Renal cortical epithelial cell (primary cell): ENCODE results near the gene KRT1. TPM values are rescaled to one million over a fixed set of nuclear protein-coding genes. Genes with fewer than 3 reads are reported as not detected.
"Not testable (repeated sequence)": the region's sequence is repeated elsewhere in the genome, so short reads cannot be mapped to it uniquely, and the experiment has no call there.

ENCODE experiments used
- DNase-seq: peaks from one replicate; pipeline ENCODE4 v3.0.0-alpha.2; 2011; ENCODE audit warnings: low read depth
- total RNA-seq: library from RNA; depleted of rRNA; stranded (reverse); fragments of >200 nt; gene quantifications from 2 replicates; pipeline ENCODE4 v1.2.3, GENCODE V29; 2014

KRT1 gene
- total RNA-seq: not detected in 2 replicates

DNA sequence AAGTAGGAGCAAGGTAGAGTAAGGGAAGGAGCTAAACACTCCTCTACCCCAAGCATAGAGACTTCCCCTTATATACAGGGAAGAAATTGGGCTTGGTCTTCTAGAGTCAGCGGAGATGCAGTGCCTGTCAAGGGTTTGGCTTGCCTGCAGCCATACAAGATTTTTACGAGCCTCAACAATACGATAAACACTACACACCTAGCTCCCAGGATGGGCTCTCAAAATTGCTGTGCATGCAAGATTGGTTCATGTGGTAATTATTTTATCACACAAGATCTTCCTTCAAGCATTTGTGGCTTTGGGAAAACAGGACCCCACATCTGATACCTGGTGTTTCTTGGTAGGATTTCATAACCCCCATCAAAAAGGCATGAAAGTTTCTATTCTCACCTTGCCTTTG, at the start of gene KRT1:
Gene KRT1, minus strand, starts transcription at position 45 of the 400 bp plus-strand sequence. CDS start 59 bp downstream, outside the sequence.
- DNase-seq: no peak

DNA sequence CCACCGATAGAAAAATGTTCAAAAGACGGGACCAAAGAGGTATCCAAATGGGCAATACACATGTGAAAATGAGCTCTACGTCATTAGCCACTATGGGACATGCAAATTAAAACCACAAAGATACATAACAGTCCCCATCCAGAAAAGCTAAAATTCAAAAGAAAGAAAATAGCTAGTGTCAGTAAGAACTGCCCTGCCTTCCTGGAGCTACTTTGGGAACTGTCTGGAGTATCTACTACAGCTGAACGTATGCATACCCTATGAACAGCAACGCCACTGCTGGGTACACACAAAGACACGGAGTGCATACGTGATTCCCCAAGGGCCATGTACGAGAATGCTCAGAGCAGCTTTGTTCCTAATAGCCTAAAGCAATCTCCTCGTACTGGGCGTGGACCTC, 48.9 kb upstream of the KRT1 start:
- no peak for DNase-seq

DNA sequence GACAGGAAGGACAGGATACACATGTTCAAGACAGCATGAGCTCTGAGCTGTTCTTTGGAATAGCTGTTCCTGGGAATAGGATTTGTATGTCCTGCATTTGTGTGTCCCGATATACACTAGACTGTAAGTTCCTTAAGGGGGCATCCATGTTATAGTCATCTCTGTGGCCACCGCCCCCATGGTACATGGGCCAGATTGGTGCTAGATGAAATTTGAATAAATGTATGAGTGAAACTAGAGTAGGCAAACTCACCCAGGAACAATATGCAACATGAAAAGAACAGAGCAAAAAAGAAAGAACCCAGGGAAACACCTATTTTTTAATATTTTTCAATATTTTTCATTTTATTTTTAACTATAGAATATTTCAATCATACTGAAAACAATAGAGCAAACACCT, 48.2 kb upstream of the KRT1 start:
- no peak for DNase-seq

DNA sequence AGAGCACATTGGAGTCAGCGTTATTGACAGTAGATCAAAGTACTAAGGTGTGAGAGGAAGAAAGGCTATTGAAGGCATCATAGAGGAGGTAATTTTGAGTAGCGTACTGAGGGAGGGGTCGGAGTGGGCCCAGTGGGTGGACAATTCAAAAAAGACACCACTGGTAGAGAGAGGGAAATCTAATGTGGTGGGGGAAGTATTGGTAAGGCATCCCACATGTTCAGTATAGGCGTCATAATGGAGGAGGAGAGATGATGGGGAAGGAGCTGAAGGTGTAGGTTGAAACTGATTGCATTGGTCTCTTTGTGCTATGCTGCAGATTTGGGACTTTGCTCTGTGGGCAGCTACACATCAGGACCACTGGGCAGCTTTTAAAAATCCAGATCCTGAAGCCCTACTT, 46.8 kb upstream of the KRT1 start:
- no peak for DNase-seq

DNA sequence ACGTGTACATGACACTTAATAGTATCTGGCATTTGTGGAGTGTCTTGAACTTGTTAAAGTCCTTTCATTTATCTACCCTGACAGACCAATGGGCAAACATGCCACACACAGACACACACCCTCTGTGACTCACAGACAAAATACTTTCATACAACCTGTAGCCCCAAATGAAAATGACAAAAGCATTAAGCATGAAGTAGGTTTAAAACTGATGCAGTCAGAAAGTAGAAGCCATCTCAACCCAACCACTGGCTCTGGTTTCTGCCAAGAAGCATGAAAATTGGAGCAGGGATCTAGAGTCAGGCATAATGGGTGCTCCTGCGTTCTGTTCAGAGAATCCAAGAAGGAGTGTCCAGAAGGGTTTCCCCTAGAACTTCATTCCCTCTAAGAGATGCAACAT, 46.2 kb upstream of the KRT1 start:
- no peak for DNase-seq

DNA sequence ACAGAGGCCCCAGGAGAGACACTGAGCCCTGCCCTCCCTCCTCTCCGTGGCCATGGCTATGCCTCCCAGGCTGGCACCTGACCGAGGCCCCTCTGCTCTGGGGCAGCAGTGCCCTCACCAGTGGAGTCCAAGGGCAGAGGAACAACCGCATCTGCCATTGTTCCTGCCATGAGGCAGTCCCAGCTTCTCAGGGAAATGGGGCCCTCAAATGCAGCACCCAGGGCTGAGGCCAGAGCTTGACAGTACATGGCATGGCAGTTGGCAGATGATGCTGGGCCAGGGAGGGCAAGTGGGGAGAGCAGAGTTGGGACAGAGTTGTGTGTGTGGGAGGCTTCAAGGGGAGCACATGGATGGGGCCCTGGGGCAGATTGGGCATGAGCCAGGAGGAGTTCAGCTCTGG, 44.2 kb upstream of the KRT1 start:
- DNase-seq: no peak

DNA sequence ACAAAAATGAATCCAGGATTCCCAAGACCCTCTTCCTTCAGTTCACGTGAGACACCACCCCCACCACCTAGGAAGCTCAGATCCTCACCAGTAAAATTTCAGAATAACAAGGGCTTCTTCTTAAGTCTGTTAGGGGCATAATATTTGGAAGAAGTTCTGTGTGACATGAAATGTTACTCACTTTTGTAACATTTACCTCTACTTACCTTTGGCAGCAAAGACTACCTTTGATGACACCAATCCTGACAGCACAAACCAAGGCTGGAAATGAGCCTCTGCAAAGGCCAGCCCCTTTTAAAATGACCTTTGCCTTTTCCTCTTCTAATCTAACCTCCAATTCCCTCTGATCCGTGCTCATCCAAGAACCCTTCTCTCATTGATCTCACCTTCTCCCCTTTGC, 42.5 kb upstream of the KRT1 start:
- DNase-seq: no peak

DNA sequence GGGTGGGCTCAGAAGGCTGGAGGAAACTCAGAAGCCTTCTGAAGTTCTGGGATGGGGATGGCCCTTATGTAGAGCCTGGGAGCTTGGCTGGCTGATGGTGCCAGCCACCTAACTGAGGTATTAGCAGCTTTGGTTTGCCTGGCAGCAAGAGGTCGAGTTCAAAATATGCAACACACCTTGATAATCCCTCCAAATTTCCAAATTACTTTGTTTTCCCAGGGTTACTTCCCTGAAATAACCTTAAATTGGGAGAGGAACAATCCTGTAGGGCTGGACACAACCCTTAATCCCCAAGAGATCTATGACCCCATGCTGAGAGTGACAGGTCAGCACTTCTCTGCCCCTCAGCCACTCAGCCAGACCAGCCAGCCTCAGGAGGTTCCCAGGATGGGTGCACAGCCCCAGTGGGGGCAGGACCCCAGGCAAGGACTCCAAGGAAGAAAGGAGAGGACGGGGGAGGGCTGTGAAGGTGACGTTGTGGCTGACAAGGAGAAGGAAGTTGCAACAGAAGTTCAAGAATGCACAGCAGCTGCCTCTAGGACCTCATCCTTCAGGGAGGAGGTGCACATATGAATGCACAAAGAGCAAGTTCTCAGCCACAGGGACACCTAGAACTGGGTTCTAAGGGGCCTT, 41.7 kb upstream of the KRT1 start:
- no peak for DNase-seq

DNA sequence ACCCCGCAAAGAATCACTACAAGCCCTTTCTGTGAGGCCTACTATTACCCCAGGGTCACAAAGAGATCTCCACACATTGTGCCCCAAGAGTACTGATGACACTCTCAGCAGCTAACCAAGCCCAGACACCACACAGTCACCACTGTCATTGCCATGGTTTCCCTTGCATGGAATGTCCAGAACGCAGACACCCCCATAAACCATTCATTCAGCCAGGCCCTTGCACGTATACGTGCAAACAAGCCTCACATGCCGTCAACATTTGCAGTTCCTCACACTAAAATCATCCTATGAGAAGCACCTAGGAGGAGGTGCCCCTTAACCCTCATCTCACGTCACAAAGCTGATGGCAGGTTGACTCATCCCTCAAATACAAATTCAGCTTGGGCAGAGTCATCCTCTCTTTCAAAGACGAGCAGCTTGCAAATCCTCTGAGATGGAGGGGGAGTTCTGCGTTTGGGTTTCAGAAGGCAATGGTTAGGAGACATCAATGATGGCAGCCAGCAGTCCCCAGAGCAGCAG, 40.2 kb upstream of the KRT1 start:
- no peak for DNase-seq

DNA sequence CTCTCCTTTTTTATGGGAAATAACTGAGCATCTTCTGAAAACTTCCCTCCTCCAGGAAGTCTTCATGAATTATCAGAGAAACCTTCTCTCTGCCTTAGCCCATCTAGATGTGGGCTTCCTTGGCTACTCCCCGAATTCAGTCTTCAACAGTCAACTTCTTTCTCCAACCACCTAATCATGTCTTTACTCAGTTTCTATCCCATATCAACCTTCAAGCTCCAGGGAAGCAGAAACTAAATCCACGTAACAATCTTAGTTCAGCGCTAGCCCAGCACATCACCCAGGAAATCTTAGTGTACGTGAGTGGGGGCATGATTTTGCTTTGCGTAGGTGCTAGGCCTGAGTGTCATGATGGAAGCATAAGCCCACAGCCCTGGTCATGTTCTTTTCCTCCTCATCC, 35.9 kb upstream of the KRT1 start:
- DNase-seq: no peak

DNA sequence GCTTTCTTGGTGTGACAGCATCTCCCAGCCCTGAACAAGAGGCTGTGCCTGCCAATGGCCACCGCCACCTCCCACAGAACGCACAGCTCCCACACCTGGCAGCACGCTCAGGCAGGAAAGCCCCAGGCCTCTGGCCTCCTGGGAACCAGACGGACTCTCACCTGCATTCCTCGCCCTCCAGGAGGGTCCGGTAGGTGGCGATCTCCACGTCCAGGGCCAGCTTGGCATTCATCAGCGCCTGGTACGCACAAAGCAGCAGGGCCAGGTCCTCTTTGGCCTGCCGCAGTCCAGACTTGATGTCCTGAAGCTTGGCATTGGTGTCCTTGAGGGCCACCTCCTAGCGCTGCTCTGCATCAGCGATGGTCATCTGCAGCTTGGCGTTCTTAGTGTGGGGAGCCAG, 35.2 kb upstream of the KRT1 start:
- DNase-seq: no peak

DNA sequence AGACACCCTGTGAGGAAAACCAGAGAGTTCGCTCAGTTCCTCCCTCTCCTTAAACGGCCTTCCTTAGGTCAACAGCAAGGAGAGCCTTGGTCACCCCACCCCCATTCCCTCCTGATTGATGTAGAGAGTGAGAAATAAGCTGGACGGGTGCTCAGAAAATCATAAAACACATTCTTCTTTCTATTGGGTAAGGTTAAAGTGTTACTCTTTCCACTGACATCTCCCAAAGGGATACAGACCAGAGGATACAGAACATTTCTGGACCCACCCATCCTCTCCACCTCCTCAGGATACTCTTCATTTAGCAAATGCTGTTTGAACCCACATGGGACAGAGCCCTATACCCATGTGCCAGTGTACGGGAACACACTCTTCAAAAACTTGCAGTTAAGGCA, 34.7 kb upstream of the KRT1 start:
- no peak for DNase-seq

DNA sequence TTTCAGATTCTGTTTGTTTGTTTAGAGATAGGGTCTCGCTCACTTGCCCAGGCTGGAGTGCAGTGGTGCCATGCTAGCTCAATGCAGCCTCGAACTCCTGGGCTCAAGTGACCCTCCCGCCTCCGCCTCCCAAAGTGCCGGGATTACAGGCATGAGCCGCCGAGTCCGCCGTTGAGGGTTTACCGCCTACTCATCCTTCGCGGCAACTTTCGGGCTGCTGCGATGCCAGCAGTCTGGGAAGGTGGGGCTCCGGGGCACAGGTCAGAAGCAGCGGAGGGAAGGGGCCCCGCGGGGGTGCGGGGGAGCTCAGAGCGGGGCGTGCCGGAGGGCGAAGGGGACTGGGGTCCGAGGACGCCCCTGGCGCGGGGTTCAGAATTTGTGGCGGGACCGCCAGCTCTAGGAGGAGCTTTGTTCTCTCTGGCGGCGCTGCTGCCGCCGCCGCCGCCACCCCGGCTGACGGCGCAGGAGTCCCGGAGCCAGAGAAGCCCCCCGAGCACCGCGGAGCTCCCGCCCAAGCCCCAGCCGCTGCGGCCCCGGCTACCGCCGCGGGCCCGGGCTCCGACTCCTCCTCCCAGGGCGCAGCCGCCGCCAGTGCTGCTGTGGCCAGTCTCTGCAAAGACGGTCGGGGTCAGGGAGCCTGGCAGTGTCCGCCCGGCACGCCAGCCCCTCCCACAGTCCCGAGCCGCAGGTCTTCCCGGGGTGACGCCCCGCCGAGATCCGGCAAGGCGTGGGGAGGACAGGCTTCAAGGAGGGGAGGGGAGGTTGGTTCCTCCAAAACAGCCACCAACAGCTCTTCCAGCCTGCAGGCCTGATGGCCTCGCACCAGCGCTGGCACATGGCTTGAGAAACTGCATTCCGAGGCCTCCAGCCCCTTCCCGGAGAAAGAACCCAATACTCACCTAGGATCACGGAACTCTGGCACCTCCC, 34.0 kb upstream of the KRT1 start:
- no peak for DNase-seq

DNA sequence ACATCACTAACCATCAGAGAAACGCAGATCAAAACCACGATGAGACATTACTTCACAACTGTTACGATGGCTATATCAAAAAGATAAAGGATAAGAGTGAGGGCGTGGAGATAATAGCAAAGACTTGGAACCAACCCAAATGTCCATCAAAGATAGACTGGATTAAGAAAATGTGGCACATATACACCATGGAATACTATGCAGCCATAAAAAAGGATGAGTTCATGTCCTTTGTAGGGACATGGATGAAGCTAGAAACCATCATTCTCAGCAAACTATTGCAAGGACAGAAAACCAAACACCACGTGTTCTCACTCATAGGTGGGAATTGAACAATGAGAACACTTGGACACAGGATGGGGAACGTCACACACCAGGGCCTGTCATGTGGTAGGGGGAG, 31.9 kb upstream of the KRT1 start:
- DNase-seq: not testable (repeated sequence)

DNA sequence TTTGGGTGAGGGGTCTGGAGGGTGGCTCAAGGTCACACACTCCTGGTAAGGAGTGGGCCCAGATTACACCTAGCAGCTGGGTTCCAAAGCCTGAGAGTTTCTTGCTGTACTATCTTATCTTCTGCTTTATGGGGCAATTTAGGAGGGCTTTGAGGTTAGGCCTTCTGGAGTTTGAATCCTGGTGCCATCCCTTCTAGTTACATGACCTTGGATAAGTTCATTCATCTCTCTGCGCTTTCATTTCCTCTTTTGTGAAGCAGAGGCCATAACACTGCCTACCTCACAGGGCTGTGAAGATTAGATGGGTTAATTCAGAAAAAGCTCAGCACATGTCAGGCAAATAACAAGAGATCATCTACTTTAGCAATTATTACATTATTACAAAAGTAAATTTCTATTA, 30.5 kb upstream of the KRT1 start:
- no peak for DNase-seq

DNA sequence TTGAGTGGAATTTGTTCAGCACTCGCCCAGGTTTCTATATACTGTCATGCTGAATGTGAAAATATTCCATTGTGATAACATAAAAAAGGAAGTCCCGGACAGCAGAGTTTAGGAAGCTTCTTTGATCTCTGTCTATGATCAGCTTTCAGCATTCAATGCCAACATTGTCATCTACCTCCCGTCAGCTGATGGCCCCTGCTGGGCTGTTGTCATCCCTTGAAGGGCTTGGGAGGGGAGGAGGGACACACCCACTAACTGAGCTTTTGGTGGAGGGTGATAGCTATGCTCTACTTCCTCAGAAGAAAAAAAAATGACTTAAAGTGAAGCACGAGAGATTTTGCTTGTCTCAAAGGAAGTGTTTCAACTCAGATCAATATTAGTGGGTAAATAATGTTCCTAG, 27.8 kb upstream of the KRT1 start:
- DNase-seq: no peak

DNA sequence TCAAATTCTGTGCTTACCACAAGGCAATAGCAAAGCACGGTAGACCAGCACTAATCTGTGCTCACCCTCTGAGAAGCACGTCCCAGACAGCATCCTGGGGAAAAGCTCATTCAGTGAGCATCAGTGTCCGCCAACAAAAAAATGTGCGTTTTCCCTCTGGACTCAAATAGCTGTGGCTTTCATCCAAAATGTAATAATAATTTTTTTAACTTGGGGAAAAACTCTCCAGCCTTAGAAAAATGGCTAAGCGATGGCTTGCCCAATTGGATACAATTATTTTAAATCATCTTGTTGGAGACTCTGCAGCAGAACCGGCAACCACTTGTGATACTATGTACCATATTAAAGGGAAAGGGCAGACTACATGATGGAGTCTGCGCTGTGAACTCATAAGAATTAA, 24.3 kb upstream of the KRT1 start:
- no peak for DNase-seq

DNA sequence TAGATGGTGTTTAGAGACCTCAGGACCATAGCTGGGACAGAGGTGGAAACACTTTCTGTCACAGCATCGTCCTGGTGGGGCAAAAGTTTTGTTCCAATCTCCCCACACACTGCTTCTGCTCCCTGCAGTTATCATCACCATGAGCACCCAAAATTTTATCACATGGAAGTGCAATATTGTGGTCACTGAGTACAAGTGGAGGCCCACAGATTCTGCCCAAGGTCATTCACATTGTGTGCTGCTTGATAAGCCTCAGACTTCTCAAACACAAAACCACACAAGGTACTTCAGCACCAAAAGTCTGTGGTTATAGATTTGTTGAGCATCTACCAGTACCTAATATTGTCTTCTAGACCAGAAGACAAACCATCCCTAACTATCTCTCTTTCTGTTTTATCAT, 23.7 kb upstream of the KRT1 start:
- DNase-seq: no peak

DNA sequence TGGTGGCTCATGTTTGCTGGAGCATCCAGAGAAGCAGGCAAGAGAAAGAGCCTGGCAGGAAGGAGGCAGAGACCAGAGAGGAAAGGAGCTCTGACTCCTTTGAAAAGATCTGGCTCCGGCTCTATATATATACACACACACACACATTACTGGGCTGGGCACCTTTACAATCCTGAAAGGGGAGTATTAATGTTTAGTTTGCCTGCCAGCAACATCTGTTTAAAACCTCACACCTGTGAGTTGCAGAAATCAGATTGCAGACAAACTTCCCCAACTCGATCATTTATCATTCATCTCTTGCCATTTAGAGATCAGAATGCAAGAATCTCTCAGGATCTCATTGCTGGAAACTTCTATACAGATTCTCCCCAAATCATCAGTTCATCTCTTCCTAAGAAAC, 23.2 kb upstream of the KRT1 start, which contains the start of gene KRT77:
Gene KRT77, minus strand, starts transcription at position 101 of the 400 bp plus-strand sequence. Its CDS starts 90 bp downstream, at position 11.
- no peak for DNase-seq

DNA sequence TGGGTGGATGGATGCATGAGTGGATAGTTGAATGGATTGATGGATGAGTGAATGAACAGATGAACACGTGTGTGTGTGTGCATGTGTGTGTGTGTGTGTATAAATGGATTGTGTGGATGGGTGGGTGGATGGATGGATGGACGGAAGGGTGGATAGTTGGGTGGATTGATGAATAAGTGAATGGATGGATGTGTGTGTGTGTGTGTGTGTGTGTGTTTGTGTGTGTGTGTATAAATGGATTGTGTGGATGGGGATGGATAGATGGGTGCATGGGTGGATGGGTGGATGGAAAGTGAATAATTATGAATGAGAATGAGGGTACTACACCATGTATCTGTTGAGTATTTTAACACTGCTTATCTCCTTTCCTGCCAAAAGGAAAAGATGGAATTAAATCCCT, 22.1 kb upstream of the KRT1 start:
- DNase-seq: no peak

DNA sequence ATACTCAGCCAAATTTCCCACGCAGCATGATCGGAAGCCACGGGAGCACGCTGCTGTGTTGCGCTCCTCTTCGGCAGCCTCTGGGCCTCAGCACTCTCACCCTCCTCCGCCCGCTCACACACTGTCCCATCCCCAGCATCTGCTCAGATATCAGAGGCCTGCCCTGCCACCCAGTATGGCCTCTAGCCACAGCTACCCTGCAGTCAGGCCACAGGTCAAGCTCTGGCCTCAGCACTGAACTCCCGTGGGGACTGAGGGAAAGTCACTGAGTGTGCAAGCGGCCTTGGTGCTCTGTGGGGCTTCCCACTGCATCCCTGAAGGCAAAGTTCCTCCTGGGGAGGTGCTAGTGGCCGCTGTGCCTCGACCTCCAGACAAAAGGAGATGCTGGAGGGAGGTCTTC, 21.1 kb upstream of the KRT1 start:
- DNase-seq: no peak

DNA sequence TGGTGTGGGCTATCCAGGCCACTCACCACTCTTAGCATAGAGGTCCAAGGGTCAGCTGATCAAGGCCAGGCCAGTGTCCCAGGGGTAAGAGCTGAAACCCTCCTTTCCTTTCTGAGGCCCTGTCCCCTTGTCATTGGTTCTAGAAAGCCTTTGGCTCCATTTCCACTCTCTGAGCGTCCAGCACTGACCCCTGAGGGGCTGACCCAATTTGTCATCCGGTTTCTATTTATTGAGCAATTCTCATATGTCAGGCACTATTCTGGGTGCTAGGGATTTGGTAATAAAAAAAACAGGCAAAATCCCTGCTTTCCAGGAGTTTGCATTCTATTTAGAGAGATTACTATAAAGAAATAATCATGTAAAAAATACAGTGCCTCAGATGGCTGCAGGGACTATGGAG, 19.8 kb upstream of the KRT1 start:
- no peak for DNase-seq

DNA sequence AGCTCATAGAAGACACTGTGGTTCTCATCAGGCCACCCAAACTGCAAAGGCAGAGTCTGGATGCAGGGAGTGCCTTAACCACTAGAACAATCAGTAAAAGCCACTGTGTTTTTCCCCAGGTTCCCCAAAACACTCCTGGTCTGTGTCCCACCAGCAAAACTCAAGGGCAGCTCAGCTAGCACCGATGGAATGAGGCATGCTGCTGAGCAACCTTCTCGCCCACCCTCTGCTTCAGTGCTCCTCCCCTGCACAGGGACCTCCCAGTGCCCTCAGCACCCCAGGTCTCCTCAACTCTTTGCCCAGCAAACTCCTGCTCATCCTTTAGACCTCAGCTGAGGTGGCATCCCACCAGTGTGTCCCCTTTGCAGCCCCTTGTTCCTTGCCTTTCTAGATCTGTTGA, 19.2 kb upstream of the KRT1 start:
- no peak for DNase-seq
